Calu3 (cell line): ENCODE measurements around the gene CLDN6. TPM values are rescaled to one million over a fixed set of nuclear protein-coding genes. Genes with fewer than 3 reads are reported as not detected.

Experiments used
- BruUV-seq: library from RNA; stranded (reverse); fragments of 400-500 nt; replicated peaks from 2 replicates; lab custom pipeline; 2021; lab: Mats Ljungman, UMichigan
- CTCF ChIA-PET: fragments of 300-600 bp; sonication (Branson Sonifier 250); formaldehyde crosslinking; loops from one replicate; lab custom pipeline; 2022; ENCODE audit warnings: antibody characterized with exemption; lab: Charles Lee
- DNase-seq: peaks from one replicate; pipeline ENCODE4 v3.0.0; 2022
- H3K27ac Mint-ChIP-seq: one replicate; pipeline ENCODE4 v1.8.0; 2022; ENCODE audit warnings: mixed read lengths; ENCODE audit not compliant: unreplicated experiment
- H3K27me3 Mint-ChIP-seq: one replicate; pipeline ENCODE4 v1.8.0; 2022; ENCODE audit warnings: mixed read lengths; ENCODE audit not compliant: unreplicated experiment
- H3K36me3 Mint-ChIP-seq: one replicate; pipeline ENCODE4 v1.8.0; 2022; ENCODE audit warnings: mild to moderate bottlenecking, moderate library complexity, mixed read lengths; ENCODE audit not compliant: insufficient read depth, unreplicated experiment
- H3K4me1 Mint-ChIP-seq: one replicate; pipeline ENCODE4 v1.8.0; 2022; ENCODE audit warnings: mild to moderate bottlenecking, low read depth, mixed read lengths; ENCODE audit not compliant: unreplicated experiment
- H3K4me3 Mint-ChIP-seq: one replicate; pipeline ENCODE4 v1.8.0; 2022; ENCODE audit warnings: mild to moderate bottlenecking, low read depth, moderate library complexity, mixed read lengths; ENCODE audit not compliant: unreplicated experiment
- H3K9me3 Mint-ChIP-seq: one replicate; pipeline ENCODE4 v1.8.0; 2022; ENCODE audit warnings: low read depth, mixed read lengths; ENCODE audit not compliant: unreplicated experiment
- CTCF ChIP-seq: fragments of 200-600 bp; IDR thresholded peaks from one replicate; pipeline ENCODE4 v1.8.0; 2022; ENCODE audit warnings: antibody characterized with exemption; ENCODE audit not compliant: unreplicated experiment
- intact Hi-C: fragments of 100-400 bp; cut with micrococcal nuclease; formaldehyde crosslinking; loops from one replicate; pipeline ENCODE4 v1.10.0; 2022; ENCODE audit not compliant: unreplicated experiment
- total RNA-seq: library from RNA; stranded (reverse); gene quantifications from 2 replicates; pipeline ENCODE4 v1.2.3, GENCODE V29; 2022

CLDN6 gene
- total RNA-seq, 1 experiment from 2014 or later = 2.1 TPM

GRCh38 chr16:3042376-3042775, 24.4 kb upstream of the CLDN6 start:
- Mint-ChIP-seq H3K27ac (no peak overlapping the region), H3K36me3 (peaks cover 18% of the 10 kb centered on the region), H3K4me1 (peaks cover 9% of the 10 kb centered on the region), H3K4me3 (no peak overlapping the region), H3K9me3 (no peaks in the 10 kb centered on the region), H3K27me3 (peaks cover 35% of the 10 kb centered on the region)
- no peak for DNase-seq
- CTCF ChIA-PET = interaction anchor here (0.6 to 1.3 kb wide), 6 partner anchors 10 to 747 kb away, joined by 4 read pairs; no protein-coding TSS in a partner anchor
- intact Hi-C loops = no loop called here
- no TSS peak for BruUV-seq
- TF ChIP-seq CTCF = no peak

DNA sequence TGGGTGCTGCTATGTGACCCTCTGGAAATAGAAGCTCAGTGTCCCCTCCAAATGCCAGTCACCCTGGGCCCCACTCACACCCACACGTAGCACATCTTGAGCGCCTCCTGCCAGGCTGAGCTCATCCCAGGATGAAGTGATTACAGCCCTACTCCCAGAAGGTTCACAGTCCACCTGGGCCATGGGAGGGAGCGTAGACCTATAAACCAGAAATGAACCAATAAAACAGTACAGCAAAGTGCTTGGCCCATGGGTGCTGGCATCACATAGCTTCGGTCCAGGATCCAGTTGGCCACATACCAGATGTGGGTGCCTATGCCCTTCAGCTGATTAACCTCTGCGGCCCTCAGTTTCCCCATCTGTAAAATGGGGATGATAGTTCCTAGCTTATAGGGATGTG, 20.9 kb upstream of the CLDN6 start:
- DNase-seq = no peak
- no TSS peak for BruUV-seq
- intact Hi-C loops = no loop called here
- no peaks in the 10 kb centered on the region for H3K9me3 Mint-ChIP-seq
- CTCF ChIA-PET = interaction anchor here (0.5 to 2.3 kb wide), 7 partner anchors 7 to 122 kb away, joined by 3 to 10 read pairs (median 3); no protein-coding TSS in a partner anchor
- H3K4me1 Mint-ChIP-seq = peaks cover 9% of the 10 kb centered on the region
- H3K27ac Mint-ChIP-seq = peak overlapping the region; percentile 35
- no peak for TF ChIP-seq CTCF
- H3K4me3 Mint-ChIP-seq = peak overlapping the region; percentile 74
- H3K27me3 Mint-ChIP-seq = peaks cover 7% of the 10 kb centered on the region
- H3K36me3 Mint-ChIP-seq = peaks cover 34% of the 10 kb centered on the region

DNA sequence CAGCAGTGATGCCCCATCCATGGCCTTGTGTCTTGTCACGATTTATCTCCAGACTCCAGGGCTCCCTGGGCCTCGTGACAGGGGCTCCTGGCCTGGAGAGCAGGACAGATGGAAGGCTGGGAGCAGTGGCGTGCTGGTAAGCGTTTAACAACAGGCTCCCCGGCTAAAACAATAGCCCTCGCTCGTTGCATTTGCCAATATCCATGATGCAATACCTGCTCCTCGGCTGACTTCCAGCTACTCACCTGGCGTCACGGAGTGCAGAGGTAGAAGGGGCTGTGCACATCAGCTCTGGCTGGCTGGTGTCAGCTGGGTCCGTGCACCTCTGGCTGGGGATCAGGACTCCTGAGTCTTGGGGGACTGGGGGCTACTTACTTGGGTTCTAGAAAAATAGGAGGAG, 20.3 kb upstream of the CLDN6 start:
- Mint-ChIP-seq H3K4me3 (peak overlapping the region; percentile 74), H3K9me3 (no peaks in the 10 kb centered on the region), H3K36me3 (peaks cover 36% of the 10 kb centered on the region), H3K4me1 (peaks cover 9% of the 10 kb centered on the region), H3K27ac (peak overlapping the region; percentile 35), H3K27me3 (peaks cover under 1% of the 10 kb centered on the region)
- TF ChIP-seq CTCF = no peak
- peak; percentile 79 for DNase-seq
- CTCF ChIA-PET = interaction anchor here (0.7 to 2.3 kb wide), 6 partner anchors 10 to 120 kb away, joined by 3 to 10 read pairs (median 5); no protein-coding TSS in a partner anchor
- intact Hi-C loops = no loop called here
- no TSS peak for BruUV-seq

DNA sequence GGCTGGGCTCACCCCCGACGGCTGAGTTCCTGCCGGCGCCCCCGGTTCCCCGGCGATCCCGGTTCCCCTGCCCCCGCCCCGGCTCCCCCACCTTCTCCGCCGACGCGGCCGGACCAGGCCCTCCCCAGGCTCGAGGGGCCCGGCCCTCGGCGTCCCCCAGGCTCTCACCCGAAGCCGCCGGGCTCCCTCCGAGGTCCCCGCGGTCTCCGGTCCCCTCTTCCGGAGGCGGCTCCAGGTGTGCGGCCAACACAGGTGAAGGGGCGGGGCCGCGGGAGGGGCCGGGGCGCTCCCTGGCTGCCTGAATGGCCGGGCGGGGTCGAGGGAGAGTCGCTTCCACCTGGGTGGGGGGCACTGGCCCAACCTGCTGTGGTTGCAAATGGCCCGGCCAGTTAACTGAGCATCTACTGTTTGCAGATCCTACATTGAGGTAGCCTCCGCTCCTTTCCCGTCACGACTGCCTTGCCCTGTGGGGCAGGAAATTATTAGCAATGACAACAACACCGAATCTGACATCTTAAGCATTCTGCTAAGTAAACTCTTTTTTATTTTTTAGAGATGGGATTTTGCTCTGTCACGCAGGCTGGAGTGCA, 18.8 kb upstream of the CLDN6 start, which contains the start of gene BICDL2:
TSS of gene BICDL2 (minus strand) at position 219 of the 590 bp plus-strand sequence. CDS start 1,448 bp downstream, outside the sequence.
- TF ChIP-seq CTCF = no peak
- Mint-ChIP-seq H3K4me3 (peak within 1 kb of the TSS; percentile 74), H3K27ac (peak within 1 kb of the TSS; percentile 38), H3K27me3 (no peaks in the 10 kb centered on the region), H3K9me3 (no peaks in the 10 kb centered on the region), H3K36me3 (peaks cover 40% of the 10 kb centered on the region), H3K4me1 (peaks cover 9% of the 10 kb centered on the region)
- DNase-seq = peak; percentile 86
- CTCF ChIA-PET = no interaction called here
- intact Hi-C loops = no loop called here
- no TSS peak for BruUV-seq
